ENCODE data around the gene EFS. TPM values are rescaled to one million over a fixed set of nuclear protein-coding genes. Genes with fewer than 3 reads are reported as not detected.

Gene EFS
- total RNA-seq, 1 donor from 2014 or later = 38.1 TPM

DNA sequence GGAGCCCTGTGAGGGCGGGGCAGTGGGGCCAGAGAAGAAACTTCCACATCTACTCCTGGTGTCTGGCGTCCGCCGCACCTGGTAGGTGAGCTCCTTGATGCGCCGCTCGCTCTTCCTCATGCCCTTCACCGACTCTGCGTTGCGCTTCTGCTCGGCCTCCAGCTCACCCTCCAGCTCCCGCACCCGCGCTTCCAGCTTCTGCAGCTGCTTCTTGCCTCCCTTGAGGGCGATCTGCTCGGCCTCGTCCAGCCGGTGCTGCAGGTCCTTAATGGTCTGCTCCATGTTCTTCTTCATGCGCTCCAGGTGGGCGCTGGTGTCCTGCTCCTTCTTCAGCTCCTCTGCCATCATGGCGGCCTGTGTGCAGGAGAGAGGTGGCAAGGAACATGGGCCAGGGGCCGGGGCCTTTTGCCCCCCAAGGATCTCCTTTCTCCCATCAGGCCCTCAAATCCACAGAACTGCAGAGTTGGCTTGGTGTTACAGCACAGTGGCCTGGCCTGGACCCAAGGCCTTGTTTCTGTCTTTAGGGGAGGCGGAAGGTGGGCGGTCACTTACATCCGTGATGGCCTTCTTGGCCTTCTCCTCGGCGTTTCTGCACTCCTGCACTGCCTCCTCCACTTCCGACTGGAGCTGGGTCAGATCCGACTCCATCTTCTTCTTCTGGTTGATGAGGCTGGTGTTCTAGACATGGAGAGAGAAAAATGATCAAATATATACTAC, 19.6 kb upstream of the EFS start:
- intact Hi-C loops (cut with DNase I) = no loop called here
- TF ChIP-seq, protein P1, sequence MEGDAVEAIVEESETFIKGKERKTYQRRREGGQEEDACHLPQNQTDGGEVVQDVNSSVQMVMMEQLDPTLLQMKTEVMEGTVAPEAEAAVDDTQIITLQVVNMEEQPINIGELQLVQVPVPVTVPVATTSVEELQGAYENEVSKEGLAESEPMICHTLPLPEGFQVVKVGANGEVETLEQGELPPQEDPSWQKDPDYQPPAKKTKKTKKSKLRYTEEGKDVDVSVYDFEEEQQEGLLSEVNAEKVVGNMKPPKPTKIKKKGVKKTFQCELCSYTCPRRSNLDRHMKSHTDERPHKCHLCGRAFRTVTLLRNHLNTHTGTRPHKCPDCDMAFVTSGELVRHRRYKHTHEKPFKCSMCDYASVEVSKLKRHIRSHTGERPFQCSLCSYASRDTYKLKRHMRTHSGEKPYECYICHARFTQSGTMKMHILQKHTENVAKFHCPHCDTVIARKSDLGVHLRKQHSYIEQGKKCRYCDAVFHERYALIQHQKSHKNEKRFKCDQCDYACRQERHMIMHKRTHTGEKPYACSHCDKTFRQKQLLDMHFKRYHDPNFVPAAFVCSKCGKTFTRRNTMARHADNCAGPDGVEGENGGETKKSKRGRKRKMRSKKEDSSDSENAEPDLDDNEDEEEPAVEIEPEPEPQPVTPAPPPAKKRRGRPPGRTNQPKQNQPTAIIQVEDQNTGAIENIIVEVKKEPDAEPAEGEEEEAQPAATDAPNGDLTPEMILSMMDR (IDR thresholded peaks at IDR 0.05) = no peak
- H3K27me3 ChIP-seq = no peaks in the 10 kb centered on the region
- DNase-seq (ENCODE audit: low spot score in 2 of 2) = no peak
- H3K9me3 ChIP-seq = no peaks in the 10 kb centered on the region
- no peak overlapping the region for H3K4me3 ChIP-seq
- H3K36me3 ChIP-seq = no peaks in the 10 kb centered on the region
- H3K4me1 ChIP-seq = no peaks in the 10 kb centered on the region
- no peak overlapping the region for H3K27ac ChIP-seq

DNA sequence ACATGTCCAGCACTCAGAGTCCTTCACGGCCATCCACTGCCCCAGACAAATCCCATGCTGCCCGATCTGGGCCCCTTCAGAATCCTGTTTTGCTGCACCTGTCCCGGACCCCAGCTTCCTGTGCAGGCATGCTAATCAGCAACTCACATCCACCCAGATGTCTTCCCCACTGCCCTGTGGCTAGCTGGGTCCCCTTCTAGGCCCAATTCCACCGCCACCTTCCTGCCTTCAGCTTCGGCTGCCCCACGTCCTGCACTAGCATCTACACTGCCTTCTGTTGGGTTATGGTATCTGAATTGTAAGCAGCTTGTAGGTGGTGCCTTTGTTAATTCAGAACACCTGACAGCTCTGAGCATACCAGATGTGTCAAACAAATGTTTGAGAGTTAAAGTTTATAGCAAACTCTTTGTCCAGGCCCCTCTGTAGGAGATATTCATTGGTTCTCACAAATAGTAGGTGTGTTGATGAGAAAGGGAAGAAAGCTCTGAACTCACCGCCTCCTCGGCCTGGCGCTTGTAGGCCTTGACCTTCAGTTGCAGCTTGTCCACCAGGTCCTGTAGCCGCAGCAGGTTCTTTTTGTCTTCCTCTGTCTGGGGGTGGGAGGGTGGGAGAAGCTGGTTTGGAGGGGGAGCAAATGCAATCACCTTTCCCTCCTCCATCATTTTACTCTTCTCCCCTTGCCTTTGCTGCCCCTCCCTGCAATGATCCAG, 17.9 kb upstream of the EFS start:
- H3K27me3 ChIP-seq = no peaks in the 10 kb centered on the region
- no peaks in the 10 kb centered on the region for H3K9me3 ChIP-seq
- no peak overlapping the region for H3K27ac ChIP-seq
- intact Hi-C loops (cut with DNase I) = no loop called here
- no peaks in the 10 kb centered on the region for H3K4me1 ChIP-seq
- no peak overlapping the region for H3K4me3 ChIP-seq
- DNase-seq (ENCODE audit: low spot score in 2 of 2) = no peak
- H3K36me3 ChIP-seq = no peaks in the 10 kb centered on the region
- TF ChIP-seq, protein P1 (IDR thresholded peaks at IDR 0.05) = no peak

DNA sequence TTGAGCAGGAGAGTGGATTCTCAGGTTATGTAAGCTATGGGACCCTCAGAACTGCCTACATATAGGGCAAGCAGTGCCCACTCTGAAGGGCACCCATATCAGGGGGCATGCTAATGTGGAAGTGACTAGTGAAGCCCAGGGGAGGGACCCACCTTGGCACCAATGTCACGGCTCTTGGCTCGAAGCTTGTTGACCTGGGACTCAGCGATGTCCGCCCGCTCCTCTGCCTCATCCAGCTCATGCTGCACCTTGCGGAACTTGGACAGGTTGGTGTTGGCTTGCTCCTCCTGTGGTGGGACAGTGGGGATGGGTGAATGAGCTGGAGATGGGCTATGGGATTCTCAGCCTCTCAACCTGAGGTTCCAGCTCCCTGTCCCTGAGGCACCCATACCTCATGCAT, 17.3 kb upstream of the EFS start:
- Histone ChIP-seq H3K27me3 (no peaks in the 10 kb centered on the region), H3K9me3 (no peaks in the 10 kb centered on the region), H3K4me3 (no peak overlapping the region), H3K27ac (no peak overlapping the region), H3K4me1 (no peaks in the 10 kb centered on the region), H3K36me3 (no peaks in the 10 kb centered on the region)
- TF ChIP-seq, protein P1 (IDR thresholded peaks at IDR 0.05) = no peak
- intact Hi-C loops (cut with DNase I) = no loop called here
- no peak for DNase-seq (ENCODE audit: low spot score in 2 of 2)

DNA sequence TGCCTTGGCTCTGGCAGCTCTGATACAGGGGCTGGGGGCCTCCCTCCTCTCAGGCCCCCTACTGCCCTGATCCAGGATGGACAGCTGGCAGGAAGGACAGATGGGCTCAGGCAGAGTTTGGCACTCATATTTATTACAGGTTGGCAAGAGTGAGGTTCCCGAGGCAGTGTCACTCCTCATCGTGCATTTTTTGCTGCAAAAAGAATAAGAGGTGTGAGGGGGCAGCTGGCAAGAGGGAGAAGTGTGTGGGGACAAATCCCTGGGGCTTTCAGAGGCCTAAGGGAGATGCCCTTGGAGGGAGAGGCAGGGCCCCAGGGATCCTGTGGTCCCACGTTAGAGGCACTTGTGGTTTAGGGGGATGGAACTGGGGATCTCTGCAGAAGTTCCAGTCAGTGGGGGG, 16.9 kb upstream of the EFS start:
- Histone ChIP-seq H3K4me3 (no peak overlapping the region), H3K9me3 (no peaks in the 10 kb centered on the region), H3K27ac (no peak overlapping the region), H3K27me3 (no peaks in the 10 kb centered on the region), H3K4me1 (no peaks in the 10 kb centered on the region), H3K36me3 (no peaks in the 10 kb centered on the region)
- DNase-seq (ENCODE audit: low spot score in 2 of 2) = no peak
- TF ChIP-seq, protein P1 (IDR thresholded peaks at IDR 0.05) = no peak
- intact Hi-C loops (cut with DNase I) = no loop called here

DNA sequence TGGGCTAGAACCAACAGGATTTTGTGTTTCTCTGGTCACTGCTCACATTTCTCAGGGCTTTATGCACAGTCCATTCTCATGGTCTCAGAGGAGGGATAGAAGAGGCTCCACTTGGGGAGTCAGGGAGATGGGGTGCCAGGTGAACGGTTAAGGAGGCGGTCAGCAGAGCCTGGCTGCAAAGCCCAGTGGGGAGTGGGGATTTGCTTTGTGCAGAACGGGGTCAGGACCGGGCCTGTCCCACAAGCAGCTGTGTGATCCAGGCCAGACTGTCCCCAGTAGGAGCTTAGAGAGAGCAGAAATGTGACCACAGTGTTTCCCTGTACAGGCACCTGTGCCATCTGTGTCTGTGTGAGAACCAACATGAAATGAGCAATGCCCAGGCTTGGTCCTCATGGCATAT, 16.0 kb upstream of the EFS start:
- H3K27me3 ChIP-seq = no peaks in the 10 kb centered on the region
- no peaks in the 10 kb centered on the region for H3K9me3 ChIP-seq
- no peak overlapping the region for H3K27ac ChIP-seq
- H3K36me3 ChIP-seq = no peaks in the 10 kb centered on the region
- no peak overlapping the region for H3K4me3 ChIP-seq
- no peaks in the 10 kb centered on the region for H3K4me1 ChIP-seq
- TF ChIP-seq, protein P1 (IDR thresholded peaks at IDR 0.05) = no peak
- intact Hi-C loops (cut with DNase I) = loop anchor here (1.0 kb wide), 2 partner anchors 53 to 116 kb away; no protein-coding TSS in a partner anchor
- DNase-seq (ENCODE audit: low spot score in 2 of 2) = no peak

Measured in ascending aorta (tissue), 2 donors.